Coronary artery (tissue), 2 donors: ENCODE results near the gene SYT2.
"Not testable (repeated sequence)": the region's sequence is repeated elsewhere in the genome, so short reads cannot be mapped to it uniquely, and the experiment has no call there.

Source experiments
- DNase-seq: peaks from one replicate; pipeline ENCODE4 v3.0.0-alpha.2; 2017; ENCODE audit warnings: low spot score
- H3K27ac ChIP-seq, 2 donors: fragments of 200-600 bp; sonication (generic); one replicate each; pipeline ENCODE4 v1.5.1; 2016 to 2019
- H3K4me3 ChIP-seq: fragments of 200-600 bp; sonication (generic); 2 replicates; pipeline ENCODE4 v1.5.1; 2016; ENCODE audit warnings: mild to moderate bottlenecking, moderate library complexity
- CTCF ChIP-seq: fragments of 200-600 bp; sonication (generic); IDR thresholded peaks from one replicate; pipeline ENCODE4 v1.5.1; 2019; ENCODE audit warnings: antibody characterized with exemption

The SYT2 gene

GRCh38 chr1:202745323-202745888 lies 35.2 kb upstream of the SYT2 start:
- H3K4me3 ChIP-seq: no peak overlapping the region
- DNase-seq: no peak
- H3K27ac ChIP-seq: no peak overlapping the region
- TF ChIP-seq CTCF: no peak

GRCh38 chr1:202744770-202745169 lies 34.5 kb upstream of the SYT2 start:
- not testable (repeated sequence) for H3K4me3 ChIP-seq, DNase-seq

GRCh38 chr1:202742496-202742895 lies 32.2 kb upstream of the SYT2 start:
- no peak overlapping the region for H3K27ac ChIP-seq
- H3K4me3 ChIP-seq: no peak overlapping the region
- no peak for DNase-seq
- no peak for TF ChIP-seq CTCF

More at GRCh38 chr1:202744770-202745169, 34.5 kb upstream of the SYT2 start:
- not testable (repeated sequence) for H3K27ac ChIP-seq

- no peak for DNase-seq
- no peak overlapping the region for H3K4me3 ChIP-seq
- H3K27ac ChIP-seq: no peak overlapping the region
- TF ChIP-seq CTCF: no peak
These were observed 23.0 kb upstream of the SYT2 start for GRCh38 chr1:202733251-202733650.

- no peak overlapping the region for H3K4me3 ChIP-seq
These were observed 18.7 kb upstream of the SYT2 start for GRCh38 chr1:202728951-202729350.

GRCh38 chr1:202725526-202725925 lies 15.3 kb upstream of the SYT2 start:
- DNase-seq: no peak
- H3K27ac ChIP-seq: no peak overlapping the region
- no peak overlapping the region for H3K4me3 ChIP-seq
- TF ChIP-seq CTCF: no peak

More at GRCh38 chr1:202728951-202729350, 18.7 kb upstream of the SYT2 start:
- DNase-seq: no peak
- no peak for TF ChIP-seq CTCF
- no peak overlapping the region for H3K27ac ChIP-seq

GRCh38 chr1:202723708-202724107 lies 13.5 kb upstream of the SYT2 start:
- no peak overlapping the region for H3K4me3 ChIP-seq
- H3K27ac ChIP-seq: no peak overlapping the region
- no peak for DNase-seq
- TF ChIP-seq CTCF: no peak

GRCh38 chr1:202723046-202723445 lies 12.8 kb upstream of the SYT2 start:
- H3K4me3 ChIP-seq, DNase-seq, H3K27ac ChIP-seq: not testable (repeated sequence)
